Stimulated activated CD4-positive, alpha-beta T cell treated with anti-CD3 and anti-CD28 coated beads, Interleukin-4, amount 100 ng/mL, for 24 hours (primary cell): Measurements from ENCODE around the gene TMEM214.

ENCODE experiments used
- DNase-seq: peaks from one replicate; pipeline ENCODE4 v3.0.0-alpha.2; 2020

Gene TMEM214

DNA sequence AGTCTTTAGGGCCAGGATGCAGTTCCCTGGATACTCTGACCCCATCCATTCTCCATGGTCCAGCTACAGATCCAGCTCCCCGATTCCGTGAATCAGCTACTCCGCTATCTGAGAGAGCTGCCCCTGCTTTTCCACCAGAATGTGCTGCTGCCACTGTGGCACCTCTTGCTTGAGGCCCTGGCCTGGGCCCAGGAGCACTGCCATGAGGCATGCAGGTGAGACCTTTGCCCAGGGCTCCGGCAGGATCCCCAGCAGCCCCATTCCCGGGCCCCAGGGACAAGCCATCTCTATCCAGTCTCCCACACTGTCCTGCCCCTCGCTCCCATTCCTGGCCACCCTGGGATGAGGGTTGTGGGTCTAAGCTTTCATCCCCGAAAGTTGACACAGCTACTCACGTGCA lies 7.5 kb downstream of the TMEM214 start:
- no peak for DNase-seq

DNA sequence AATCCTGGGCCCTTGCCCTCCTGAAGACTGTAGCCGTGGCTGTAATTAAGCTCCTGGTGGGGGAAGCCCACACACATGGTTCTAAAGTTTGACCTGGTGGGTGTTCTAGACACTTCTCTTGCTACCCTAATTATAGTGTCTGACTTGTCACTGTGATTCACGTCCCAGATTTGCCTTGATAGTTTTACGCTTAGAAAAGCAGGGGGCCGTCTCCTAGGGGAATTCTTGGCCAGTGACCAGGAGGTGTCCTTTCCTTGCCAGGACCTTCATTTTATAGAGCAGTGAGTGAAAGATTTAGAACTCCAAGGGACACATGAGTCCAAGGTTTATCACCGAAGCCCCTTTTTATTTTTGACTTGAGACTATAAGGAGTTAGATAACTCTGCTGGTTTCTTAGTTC lies 9.0 kb downstream of the TMEM214 start:
- no peak for DNase-seq

DNA sequence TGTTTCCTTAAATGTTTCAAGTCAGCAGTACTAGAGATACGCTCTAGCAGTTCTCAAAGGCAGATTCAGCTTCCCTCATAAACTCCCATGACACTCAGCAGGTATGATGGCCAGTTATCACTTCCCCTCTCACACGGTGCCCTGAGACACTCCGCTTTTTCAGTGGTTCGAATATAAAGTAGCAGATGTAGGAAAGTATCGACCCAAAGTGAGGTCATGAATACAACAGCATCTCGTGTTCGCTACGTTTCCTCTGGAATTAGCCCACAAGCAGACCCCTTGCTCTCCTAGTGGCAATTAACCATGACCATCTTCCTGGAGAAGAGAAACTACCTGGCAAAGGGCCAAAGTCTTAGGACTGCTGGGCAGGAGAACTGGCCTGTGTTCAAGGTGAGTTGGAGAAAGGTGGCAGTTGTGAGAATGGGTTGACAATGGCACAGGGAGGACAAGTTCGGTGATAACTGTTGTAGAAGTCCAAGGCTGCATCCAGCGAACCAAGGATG lies 9.4 kb downstream of the TMEM214 start:
- DNase-seq, result no peak

DNA sequence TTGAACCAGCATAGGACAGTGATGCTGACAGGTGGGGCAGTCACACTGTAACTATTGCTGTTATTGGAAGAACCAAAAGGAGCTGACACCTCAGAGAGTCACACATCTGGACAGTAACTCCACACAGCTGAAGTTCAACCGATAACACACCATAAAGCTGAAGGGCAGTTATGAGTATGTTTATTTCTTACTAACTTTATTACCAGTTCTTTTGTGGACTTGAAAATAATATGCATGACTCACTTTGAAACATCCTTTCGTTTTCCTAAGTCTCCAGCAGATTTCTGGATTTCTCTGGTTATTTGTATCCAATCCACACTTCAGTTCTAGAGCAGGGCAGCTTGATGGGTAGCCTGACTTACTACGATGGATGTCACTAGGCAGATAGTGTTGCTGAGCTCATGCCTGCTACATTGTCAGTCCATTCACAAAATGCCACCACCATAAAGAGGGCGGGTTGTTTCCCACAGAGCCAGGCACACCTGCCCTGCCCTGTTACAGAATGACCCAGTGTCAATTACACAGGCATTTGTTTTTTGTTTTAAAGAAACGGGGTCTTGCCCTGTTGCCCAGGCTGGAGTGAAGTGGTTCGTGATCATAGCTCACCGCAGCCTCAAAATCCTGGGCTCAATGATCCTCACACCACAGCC lies 10.3 kb downstream of the TMEM214 start:
- no peak for DNase-seq

DNA sequence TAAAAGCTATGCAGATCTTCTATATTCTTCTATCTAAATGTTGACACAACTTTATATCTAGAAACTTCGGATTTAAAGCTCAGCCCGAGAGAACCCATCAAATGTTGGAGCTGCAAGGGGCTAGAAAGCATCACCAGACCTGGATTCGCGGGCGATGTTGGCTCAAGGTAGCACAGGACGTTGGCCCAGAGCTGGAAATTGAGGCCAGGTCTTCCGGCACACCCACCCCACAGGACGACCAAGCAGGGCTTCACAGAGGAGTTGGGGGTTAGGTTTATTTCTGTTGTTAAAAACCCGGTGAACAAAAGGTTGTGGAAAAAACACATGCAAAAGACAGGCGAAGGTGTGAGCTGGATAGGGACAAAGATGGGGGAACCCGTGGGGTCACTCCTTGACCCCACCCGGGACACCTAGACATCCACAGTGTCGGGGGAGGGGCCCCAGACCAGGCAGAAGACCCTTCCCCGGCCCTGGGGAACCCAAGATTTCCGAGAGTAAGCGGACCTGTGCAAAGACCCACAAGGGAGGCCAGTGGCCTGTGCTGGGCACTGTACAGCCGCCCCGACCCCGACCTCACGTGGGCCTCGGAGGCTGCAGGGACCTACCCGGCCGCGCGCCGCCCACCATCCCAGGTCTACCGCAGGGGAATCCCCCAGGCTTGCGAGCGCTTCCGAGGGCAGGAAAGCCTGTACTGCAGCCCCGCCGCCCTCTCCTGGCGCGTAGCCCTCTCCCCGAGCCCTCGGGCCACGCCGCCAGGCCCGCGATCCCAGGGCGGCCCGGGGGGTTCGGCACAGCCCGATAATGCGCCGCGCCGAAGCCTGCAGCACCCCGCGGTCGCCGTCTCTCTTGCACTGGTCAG lies 16.9 kb downstream of the TMEM214 start:
- peak; percentile 71 for DNase-seq

DNA sequence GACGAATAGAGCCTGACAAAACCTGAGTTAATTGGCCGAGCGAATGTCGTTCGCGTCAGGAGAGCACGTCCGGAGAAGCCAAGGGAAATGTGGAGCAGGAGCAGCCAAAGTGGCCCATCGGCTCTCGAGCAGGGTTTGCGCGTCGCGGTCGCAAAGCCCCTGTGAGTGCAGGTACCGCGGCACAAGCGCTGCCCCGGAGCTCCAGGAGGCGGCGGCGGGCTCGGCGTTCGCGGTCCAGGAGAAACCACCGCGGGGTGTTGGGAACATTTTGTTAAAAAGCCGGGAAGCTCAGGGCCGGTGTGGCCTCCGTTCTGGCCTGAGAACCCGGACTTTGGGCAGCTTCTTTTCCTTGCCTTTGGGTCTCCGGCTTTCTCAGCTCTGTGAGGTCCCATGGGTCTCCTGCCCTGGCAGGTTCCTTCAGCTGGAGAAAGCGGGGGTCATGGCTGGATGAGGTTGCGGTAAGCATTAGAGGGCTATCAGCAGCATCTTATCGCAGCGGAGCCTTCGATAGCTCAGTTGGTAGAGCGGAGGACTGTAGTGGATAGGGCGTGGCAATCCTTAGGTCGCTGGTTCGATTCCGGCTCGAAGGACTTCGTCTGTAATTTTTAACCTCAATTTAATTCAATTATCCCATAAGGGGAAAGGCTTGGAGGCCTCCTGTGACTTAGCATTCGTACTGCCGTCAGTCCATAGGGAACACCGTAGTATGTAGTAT lies 17.7 kb downstream of the TMEM214 start:
- peak; percentile 93 for DNase-seq

DNA sequence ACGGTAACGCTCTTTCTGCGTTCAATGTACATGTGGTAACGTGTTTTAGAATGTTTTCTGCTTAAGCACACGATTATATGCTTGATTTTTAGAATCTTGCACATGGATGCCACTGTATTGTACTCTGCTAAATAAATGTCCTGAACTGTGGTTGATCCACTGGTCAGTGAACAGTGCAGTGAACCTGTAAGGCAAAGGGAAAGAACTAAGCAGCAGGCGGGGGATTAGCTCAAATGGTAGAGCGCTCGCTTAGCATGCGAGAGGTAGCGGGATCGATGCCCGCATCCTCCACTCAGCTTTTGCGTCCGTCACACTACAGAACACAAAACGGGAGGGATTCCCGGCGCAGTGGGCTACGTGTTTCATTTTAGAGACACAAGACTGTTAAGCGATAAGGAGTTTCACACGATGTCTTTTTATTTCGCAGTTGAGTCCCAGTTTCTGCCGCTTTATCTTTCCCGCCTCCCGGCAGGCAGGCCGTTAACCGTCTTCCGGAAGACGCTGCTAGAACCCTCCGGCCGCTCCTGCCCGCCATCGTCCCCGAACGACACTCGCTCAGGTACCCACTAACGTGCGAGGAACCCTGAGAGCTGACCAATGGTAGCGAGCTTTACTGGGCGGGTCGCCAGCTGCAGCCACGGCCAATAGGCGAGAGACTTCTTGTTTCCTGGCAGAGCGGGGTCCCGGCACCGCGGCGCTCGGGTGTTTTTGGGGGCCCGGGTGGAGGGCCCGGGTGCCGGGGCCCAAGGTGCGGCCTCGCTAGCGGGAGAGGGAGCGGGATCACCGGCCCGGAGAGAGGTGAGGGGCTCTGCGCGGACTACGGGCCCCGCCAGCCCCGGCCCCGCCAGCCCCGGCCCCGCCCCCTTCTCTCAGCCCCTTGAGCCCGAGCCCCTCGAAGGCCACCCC lies 18.5 kb downstream of the TMEM214 start, which contains the start of gene AGBL5:
TSS of gene AGBL5 (plus strand) at position 673 of the 906 bp plus-strand sequence. CDS start 1,291 bp downstream, outside the sequence.
- peak; percentile 96 for DNase-seq

DNA sequence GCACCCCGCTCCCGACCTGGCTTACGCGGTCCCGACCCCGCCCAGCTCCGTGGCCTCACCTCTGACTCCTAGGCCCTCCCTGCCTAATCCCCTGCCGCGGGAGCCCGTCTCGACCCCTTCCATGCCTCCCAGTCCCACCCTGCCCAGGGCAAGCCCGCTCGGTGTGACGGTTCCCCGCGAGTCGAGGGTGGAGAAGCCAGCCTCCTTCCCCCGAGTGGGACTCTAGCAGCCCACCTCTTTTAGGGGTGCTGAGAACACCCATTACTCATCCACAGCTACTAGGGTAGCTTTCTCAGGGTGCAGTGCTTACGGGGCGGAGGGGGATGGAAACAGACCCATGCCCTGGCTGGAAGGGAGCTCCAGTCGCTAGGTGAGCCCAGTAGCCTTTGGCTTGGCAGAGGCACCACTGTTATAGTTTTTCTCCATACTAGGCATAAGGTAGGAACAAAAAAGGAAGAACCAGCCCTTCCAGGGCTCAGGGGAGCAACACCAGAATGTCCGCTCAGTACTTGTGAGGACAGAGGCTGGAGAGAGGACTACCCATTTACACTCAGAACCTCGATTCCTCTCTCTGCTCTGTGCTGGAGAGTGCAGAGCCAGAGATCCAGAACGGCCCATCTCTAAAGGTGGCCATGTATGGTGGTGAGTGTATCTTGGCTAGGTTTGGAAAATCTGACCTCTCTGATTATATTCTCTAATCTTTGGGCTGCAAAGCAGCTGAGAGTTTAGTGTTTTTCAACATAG lies 19.3 kb downstream of the TMEM214 start:
- DNase-seq, result no peak

DNA sequence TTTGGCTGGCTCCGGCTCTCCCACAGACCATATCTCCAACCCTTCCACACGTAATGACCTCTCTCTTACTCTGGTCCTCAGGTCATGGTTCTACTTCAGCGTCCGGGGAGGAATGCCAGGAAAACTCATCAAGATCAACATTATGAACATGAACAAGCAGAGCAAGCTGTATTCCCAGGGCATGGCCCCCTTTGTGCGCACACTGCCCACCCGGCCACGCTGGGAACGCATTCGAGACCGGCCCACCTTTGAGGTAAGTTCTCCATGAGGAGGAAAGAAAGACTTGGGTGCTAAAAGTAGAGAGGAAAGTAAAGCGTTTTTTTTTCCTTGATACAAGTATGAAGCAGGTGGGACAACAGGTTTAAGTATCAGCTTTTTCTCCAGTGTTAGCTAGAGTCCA lies 20.6 kb downstream of the TMEM214 start:
- no peak for DNase-seq

DNA sequence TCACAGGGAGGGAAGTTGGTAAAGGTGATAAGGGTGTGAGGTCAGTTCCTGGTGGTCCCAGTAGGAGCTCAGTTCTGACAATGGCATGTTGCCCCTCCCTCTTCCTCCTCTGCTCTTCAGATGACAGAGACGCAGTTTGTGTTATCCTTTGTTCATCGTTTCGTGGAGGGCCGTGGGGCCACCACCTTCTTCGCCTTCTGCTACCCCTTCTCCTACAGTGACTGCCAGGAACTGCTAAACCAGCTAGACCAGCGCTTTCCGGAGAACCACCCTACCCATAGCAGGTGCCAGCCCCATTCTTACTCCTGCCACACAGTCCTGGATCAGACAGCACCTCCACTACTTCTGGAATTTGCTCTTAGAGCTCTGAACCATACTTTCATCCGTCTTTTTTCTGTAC lies 21.0 kb downstream of the TMEM214 start:
- no peak for DNase-seq

DNA sequence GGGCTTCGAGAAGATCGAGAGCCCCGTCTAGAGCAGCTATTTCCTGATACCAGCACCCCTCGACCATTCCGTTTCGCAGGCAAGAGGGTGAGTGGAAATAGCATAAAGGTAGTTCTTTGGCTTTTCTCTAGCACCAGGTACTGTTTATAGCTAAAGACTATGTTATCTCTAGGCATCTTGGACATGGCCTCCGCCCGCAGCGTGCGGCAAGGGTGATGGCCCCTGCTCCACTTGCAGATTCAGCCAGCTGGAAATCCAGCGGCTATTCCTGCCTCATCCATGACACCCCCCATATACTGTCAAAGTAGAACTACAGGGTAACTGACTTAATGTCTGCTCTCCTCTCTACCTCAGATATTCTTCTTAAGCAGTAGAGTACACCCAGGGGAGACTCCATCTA lies 22.0 kb downstream of the TMEM214 start:
- DNase-seq, result no peak

DNA sequence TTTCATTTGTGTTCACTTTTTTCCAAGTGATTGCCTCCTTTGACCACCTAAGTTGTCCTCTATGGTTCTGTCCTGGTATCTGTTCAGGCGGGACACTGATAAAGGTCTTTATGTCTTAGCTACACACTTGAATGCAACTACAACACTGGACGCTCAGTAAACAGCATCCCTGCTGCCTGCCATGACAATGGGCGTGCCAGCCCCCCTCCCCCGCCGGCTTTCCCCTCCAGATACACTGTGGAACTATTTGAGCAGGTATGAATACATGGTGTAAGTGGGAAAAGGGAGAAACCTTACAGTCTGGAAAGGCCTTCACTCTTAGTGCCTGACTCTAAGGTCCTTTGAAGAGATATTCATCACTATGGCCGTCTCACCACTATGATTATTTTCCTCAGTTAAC lies 24.4 kb downstream of the TMEM214 start:
- no peak for DNase-seq

DNA sequence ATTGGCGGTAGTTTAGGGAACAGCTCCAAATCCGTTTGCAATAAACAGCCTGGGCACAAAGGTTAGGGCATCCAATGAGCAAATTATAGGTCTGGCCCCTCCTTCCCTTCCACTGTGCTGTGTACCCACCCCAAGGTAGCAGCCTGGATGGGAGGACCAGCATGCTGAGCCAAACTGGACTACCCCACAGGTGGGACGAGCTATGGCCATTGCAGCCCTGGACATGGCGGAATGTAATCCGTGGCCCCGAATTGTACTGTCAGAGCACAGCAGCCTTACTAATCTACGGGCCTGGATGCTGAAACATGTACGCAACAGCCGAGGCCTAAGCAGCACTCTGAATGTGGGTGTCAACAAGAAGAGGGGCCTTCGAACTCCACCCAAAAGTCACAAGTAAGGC lies 25.4 kb downstream of the TMEM214 start:
- DNase-seq, result no peak

DNA sequence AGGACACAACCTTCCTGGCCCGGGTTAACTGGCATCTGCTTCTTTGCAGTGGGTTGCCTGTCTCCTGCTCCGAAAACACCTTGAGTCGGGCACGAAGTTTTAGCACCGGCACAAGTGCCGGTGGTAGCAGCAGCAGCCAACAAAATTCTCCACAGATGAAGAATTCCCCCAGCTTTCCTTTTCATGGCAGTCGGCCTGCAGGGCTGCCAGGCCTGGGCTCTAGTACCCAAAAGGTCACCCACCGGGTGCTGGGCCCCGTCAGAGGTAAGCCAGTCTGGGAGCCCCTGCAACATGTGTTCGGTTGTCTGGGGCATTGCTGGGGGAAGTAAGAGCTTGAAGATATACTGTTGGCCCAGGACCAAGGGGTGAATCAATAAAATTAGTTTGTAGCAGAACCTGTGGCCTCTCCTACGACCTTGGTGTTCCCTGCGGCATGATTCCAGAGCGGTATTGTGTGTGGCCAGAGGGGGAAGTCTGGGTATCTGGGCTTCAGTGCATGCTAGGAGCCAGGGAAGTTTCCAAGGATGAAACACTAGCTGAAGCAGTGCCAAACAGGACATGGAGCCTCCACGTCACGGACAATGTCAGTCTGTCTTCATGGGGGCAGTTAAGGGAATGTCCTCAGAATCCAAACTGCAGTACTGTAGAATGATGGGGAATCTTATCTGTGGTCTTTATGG lies 26.5 kb downstream of the TMEM214 start:
- no peak for DNase-seq

DNA sequence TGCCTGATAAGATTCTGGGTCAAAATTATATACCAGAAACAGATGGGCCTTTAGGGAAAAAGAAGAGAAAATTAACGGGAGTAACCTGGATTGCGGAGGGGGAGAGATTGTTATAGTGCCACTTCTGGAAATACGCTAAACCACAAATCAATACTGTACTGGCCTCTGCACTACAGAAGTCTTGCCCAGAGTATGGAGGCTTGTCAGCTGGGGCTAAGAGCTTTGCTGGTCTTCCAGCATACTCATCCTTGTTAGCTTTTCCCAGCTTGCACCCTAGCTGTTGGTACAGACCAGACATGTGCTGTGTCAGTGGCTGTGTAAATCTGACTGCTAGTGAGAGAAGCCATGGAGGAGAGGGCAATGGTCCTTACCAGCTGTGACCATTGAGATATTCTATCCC lies 27.6 kb downstream of the TMEM214 start:
- no peak for DNase-seq

DNA sequence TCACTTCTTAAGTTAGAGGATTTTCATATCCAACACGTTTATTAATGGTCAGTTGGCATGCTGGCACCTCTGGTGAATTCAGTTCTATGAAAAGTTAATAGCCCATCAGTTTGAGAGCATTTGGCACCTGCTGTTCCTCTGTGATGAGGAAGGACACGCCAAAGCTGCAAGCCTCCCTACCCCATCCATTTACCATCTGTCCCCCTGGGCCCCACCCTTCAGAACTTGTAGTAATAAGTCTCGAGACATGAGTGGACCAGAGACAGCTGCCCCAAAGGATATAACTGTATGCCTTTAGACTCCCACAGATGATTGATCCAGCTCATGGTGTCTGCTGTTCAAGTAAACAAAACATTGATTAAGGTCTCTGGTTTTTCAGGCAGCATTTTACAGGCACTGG lies 32.4 kb downstream of the TMEM214 start:
- no peak for DNase-seq

DNA sequence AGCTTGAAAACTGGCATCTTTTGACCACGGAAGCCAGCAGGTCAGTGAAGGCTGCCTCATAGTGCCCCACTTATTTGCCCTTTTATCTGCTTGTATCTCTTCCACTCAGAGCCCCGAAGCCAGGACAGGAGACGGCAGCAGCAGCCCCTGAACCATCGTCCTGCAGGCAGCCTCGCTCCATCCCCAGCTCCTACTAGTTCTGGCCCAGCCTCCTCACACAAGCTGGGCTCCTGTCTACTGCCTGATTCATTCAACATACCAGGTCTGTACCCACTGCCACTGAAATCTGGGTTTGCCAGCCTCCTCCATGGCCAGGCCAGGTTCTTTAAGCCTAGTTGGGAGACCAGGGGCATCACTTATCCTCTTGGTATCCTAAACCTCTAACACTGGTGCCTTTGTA lies 34.6 kb downstream of the TMEM214 start:
- DNase-seq, result no peak

DNA sequence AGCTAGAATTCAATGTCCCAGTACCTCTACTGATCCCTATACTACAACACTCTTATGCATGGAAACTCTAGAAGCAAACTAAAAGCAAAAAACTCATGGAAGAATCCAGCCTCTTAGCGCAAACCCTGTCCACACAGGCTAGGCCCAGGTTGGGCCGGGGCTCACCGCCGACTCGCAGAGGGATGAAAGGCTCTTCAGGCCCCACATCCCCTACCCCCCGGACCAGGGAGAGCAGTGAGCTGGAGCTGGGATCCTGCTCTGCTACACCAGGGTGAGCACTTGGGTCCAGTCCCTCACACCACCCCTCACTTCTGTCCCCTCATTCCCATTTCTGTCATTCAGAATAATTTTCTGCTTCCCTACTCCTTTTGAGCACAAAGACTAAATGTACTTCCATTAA lies 36.7 kb downstream of the TMEM214 start:
- no peak for DNase-seq

DNA sequence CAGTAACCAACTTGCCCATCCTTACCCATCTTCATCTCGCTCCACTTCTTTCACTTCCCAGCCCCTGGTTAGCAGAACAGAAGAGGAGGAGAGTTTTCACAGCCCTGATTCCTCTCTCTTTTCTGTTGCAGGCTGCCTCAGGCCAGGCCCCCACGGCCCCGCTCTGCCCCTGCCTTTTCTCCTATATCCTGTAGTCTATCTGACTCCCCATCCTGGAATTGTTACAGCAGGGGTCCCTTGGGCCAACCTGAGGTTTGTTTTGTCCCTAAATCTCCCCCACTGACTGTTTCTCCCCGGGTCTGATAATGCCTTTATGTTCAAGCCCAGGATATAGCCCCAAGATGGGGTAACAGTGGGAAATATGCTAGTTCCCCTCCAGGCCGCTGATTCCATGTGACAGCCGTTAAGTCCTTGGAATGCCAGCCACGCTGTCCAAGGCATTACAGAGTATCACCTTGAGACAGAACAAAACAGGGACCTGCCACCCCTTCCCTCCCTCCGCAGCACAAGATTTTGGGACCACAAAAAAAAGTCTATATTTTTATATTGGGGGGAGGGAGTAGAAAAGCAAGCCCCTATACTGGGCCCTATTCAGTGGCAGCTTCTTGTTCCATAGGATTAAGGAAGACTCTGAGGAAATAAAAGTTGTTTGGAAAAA lies 37.3 kb downstream of the TMEM214 start:
- no peak for DNase-seq

DNA sequence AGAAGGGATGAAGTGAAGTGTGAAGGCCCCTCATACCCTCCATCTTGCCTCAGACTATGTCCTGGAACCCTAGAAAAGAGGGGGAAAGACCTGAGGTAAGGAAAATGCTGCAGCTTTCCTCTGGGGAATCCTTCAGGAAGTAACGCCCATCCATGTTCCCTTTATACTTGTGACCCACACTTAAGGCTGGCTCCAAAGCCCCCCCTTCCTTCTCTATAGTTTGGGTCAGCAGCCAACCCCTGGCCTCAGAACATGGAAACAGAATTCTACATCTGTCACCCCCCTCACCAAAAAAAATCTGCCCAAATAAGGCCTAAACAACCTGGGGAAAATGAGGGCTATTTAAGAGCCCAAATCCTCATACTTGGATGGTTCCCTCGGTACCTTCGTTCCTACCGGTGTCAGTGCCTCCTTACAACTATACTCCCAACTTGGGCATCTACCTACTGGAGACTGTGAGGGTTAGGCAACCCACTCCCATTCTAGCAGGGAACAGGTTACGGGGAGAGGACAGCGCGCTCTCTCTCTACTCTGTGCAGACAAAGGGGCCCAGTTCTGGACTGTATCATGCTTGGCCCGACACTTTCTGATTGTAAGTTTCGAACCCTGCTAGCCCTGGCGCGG lies 38.0 kb downstream of the TMEM214 start:
- no peak for DNase-seq
